DND-41 (cell line): ENCODE data around the gene KRT7.
"Not testable (repeated sequence)": the region's sequence is repeated elsewhere in the genome, so short reads cannot be mapped to it uniquely, and the experiment has no call there.

ENCODE experiments used
- ATAC-seq: fragments of 200-7000 bp; cut with Tn5 transposase; 3 replicates; pipeline ENCODE4 v1.9.1; 2021; ENCODE audit warnings: low read depth; ENCODE audit not compliant: insufficient read depth
- DNase-seq: peaks from one replicate; pipeline ENCODE4 v3.0.0-alpha.2; 2020
- H2AFZ ChIP-seq: 2 replicates; pipeline ENCODE4 v1.6.0; 2012; ENCODE audit warnings: low read depth, low read length
- H3K27ac ChIP-seq: 2 replicates; pipeline ENCODE4 v1.5.1; 2012; ENCODE audit warnings: low read length, inconsistent platforms
- H3K27me3 ChIP-seq: fragments of 200-600 bp; sonication (generic); 2 replicates; pipeline ENCODE4 v1.6.0; 2012; ENCODE audit warnings: low read length, mild to moderate bottlenecking, inconsistent platforms; ENCODE audit not compliant: insufficient read depth, poor library complexity
- H3K36me3 ChIP-seq: 2 replicates; pipeline ENCODE4 v1.5.1; 2012; ENCODE audit warnings: low read length, inconsistent platforms; ENCODE audit not compliant: insufficient read depth
- H3K4me1 ChIP-seq: 2 replicates; pipeline ENCODE4 v1.5.1; 2012; ENCODE audit warnings: mild to moderate bottlenecking, low read length; ENCODE audit not compliant: insufficient read depth
- H3K4me2 ChIP-seq: 2 replicates; pipeline ENCODE4 v1.6.0; 2012; ENCODE audit warnings: mild to moderate bottlenecking, moderate library complexity, low read length, inconsistent platforms; ENCODE audit not compliant: insufficient read depth
- H3K4me3 ChIP-seq, 2 experiments: fragments of 200-600 bp in 1 of 2; shearing (Covaris generic) in 1 of 2; 2 replicates each; pipeline ENCODE4 v1.5.1; 2012 to 2016; ENCODE audit warnings: inconsistent platforms in 2 of 2, low read length in 2 of 2, mild to moderate bottlenecking in 2 of 2, low read depth in 1 of 2, moderate library complexity in 1 of 2
- H3K79me2 ChIP-seq: 2 replicates; pipeline ENCODE4 v1.6.0; 2012; ENCODE audit warnings: low read length, inconsistent platforms; ENCODE audit not compliant: insufficient read depth
- H3K9ac ChIP-seq: 2 replicates; pipeline ENCODE4 v1.6.0; 2012; ENCODE audit warnings: low read depth, mild to moderate bottlenecking, inconsistent platforms, low read length, moderate library complexity
- H3K9me3 ChIP-seq: 2 replicates; pipeline ENCODE4 v1.5.1; 2012; ENCODE audit warnings: low read length, moderate library complexity, mild to moderate bottlenecking, inconsistent platforms; ENCODE audit not compliant: insufficient read depth, severe bottlenecking
- H4K20me1 ChIP-seq: 2 replicates; pipeline ENCODE4 v1.6.0; 2012; ENCODE audit warnings: low read length; ENCODE audit not compliant: insufficient read depth
- CTCF ChIP-seq: IDR thresholded peaks from 2 replicates; pipeline ENCODE4 v1.5.1; 2012; ENCODE audit warnings: borderline replicate concordance, low read length, moderate library complexity, mild to moderate bottlenecking; ENCODE audit not compliant: poor library complexity, severe bottlenecking; ENCODE audit errors: extremely low read depth
- EZH2 ChIP-seq: IDR thresholded peaks from 3 replicates; pipeline ENCODE4 v1.6.1; 2012; ENCODE audit warnings: borderline replicate concordance, low read depth, mild to moderate bottlenecking, moderate library complexity, low read length, inconsistent platforms; ENCODE audit not compliant: severe bottlenecking

The KRT7 gene

GRCh38 chr12:52257074-52257551 lies 24.1 kb downstream of the KRT7 start:
- Histone ChIP-seq H3K4me3 (no peak overlapping the region), H3K4me1 (no peaks in the 10 kb centered on the region), H3K27ac (no peak overlapping the region), H3K27me3 (peaks cover 6% of the 10 kb centered on the region), H4K20me1 (no peaks in the 10 kb centered on the region), H3K9me3 (no peaks in the 10 kb centered on the region), H3K9ac (no peak overlapping the region), H3K36me3 (no peaks in the 10 kb centered on the region), H2AFZ (no peak overlapping the region), H3K4me2 (no peak overlapping the region), H3K79me2 (no peaks in the 10 kb centered on the region)
- DNase-seq (no peak), ATAC-seq (no peak)
- TF ChIP-seq EZH2 (no peak), CTCF (no peak)

GRCh38 chr12:52257922-52258321 lies 24.9 kb downstream of the KRT7 start:
- not testable (repeated sequence) for H4K20me1 ChIP-seq, H3K9me3 ChIP-seq, H3K4me2 ChIP-seq, H3K36me3 ChIP-seq, H3K4me3 ChIP-seq, DNase-seq, H3K9ac ChIP-seq, H3K79me2 ChIP-seq, H2AFZ ChIP-seq, H3K27me3 ChIP-seq, H3K27ac ChIP-seq, ATAC-seq, H3K4me1 ChIP-seq

- DNase-seq: no peak
- Histone ChIP-seq H3K27me3 (peaks cover 6% of the 10 kb centered on the region), H3K4me1 (no peaks in the 10 kb centered on the region), H3K9ac (no peak overlapping the region), H2AFZ (no peak overlapping the region), H3K27ac (no peak overlapping the region), H4K20me1 (no peaks in the 10 kb centered on the region), H3K4me2 (no peak overlapping the region), H3K4me3 (no peak overlapping the region), H3K79me2 (no peaks in the 10 kb centered on the region), H3K9me3 (no peaks in the 10 kb centered on the region), H3K36me3 (no peaks in the 10 kb centered on the region)
- no peak for ATAC-seq
- TF ChIP-seq EZH2 (no peak), CTCF (no peak)
Observed at GRCh38 chr12:52258335-52258901, 25.4 kb downstream of the KRT7 start.

- H3K9me3 ChIP-seq: no peaks in the 10 kb centered on the region
- no peaks in the 10 kb centered on the region for H3K36me3 ChIP-seq
- TF ChIP-seq EZH2 (no peak), CTCF (no peak)
- H3K4me3 ChIP-seq: no peak overlapping the region
- ATAC-seq: no peak
- H3K79me2 ChIP-seq: no peaks in the 10 kb centered on the region
- peaks cover 6% of the 10 kb centered on the region for H3K27me3 ChIP-seq
- H3K9ac ChIP-seq: no peak overlapping the region
- H4K20me1 ChIP-seq: no peaks in the 10 kb centered on the region
- H3K4me2 ChIP-seq: no peak overlapping the region
- H3K27ac ChIP-seq: no peak overlapping the region
- no peak for DNase-seq
- H2AFZ ChIP-seq: no peak overlapping the region
- no peaks in the 10 kb centered on the region for H3K4me1 ChIP-seq
Observed at GRCh38 chr12:52259657-52260243, 26.7 kb downstream of the KRT7 start.
